GM12864 (cell line): ENCODE results near the gene RCOR1.

Experiments used
- DNase-seq: peaks from one replicate; pipeline ENCODE4 v3.0.0-alpha.2; 2011; ENCODE audit warnings: low read depth
- H3K4me3 ChIP-seq: 2 replicates; pipeline ENCODE4 v1.5.1; 2011; ENCODE audit warnings: mild to moderate bottlenecking, low read depth, low read length, control low read depth
- TF ChIP-seq, protein P1 (sequence below): IDR thresholded peaks from 2 replicates; pipeline ENCODE4 v1.5.1; 2011; ENCODE audit warnings: low read depth, mild to moderate bottlenecking, moderate library complexity, low read length, control low read depth, inconsistent platforms; ENCODE audit errors: missing control alignments

Gene RCOR1

DNA sequence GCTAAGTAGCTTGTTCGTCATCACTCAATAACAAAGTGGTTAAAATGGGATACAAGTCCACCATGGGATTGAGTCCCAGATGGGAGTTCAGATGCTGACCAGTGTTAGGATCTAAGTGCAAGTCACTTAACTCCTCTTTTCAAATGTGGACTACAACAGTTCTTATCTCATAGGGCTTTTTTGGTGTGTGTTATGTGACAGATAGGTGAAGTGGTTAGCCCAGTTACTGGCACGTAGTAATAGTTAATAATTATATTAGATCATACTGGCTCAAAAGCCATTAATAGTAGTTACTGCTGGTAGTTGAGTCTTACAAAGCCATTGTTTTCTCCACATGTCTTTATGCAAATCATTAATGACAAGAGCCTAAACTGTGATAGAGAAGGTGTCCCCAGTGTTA is 73.2 kb downstream of the RCOR1 start:
- no peak for DNase-seq
- H3K4me3 ChIP-seq: no peak overlapping the region
- TF ChIP-seq, protein P1, sequence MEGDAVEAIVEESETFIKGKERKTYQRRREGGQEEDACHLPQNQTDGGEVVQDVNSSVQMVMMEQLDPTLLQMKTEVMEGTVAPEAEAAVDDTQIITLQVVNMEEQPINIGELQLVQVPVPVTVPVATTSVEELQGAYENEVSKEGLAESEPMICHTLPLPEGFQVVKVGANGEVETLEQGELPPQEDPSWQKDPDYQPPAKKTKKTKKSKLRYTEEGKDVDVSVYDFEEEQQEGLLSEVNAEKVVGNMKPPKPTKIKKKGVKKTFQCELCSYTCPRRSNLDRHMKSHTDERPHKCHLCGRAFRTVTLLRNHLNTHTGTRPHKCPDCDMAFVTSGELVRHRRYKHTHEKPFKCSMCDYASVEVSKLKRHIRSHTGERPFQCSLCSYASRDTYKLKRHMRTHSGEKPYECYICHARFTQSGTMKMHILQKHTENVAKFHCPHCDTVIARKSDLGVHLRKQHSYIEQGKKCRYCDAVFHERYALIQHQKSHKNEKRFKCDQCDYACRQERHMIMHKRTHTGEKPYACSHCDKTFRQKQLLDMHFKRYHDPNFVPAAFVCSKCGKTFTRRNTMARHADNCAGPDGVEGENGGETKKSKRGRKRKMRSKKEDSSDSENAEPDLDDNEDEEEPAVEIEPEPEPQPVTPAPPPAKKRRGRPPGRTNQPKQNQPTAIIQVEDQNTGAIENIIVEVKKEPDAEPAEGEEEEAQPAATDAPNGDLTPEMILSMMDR: no peak

DNA sequence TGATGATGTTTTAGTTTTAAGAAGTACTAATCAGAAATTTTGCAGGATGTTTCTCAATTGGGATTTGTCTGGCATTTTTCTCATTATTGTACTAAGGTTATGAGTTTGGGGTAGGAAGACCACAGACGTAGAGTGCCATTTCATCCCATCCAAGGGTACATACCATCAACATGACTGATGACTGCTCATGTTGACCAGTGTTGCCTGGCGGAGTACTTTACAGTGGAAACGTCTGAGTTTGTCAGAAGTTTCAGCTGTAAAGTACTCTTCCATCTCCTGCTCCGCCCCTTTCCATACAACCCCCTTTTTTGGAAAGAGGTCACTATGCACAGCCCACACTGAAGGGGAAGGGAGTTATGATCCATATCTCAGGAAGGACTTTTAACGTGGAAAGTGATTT is 74.2 kb downstream of the RCOR1 start:
- TF ChIP-seq, protein P1: no peak
- DNase-seq: no peak
- no peak overlapping the region for H3K4me3 ChIP-seq

DNA sequence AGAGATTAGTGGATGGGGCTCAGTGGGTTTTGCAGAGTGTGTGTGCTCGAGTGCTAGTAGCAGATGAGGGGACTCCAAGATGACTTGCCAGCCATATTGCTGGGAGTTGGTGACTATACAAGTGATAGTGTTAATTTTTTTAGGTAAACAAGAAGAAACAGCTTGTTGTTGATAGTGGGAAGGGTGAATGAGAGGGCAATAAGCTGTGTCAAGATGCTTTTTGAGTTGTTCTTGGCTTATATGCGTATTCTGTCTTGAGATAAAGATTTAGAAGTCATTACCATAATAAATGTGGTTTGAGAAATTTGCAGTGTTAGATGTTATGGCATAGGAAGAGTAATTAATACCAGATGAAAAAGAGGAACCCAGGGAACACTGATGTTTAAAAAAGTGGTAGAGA is 75.3 kb downstream of the RCOR1 start:
- TF ChIP-seq, protein P1: no peak
- no peak for DNase-seq
- no peak overlapping the region for H3K4me3 ChIP-seq

DNA sequence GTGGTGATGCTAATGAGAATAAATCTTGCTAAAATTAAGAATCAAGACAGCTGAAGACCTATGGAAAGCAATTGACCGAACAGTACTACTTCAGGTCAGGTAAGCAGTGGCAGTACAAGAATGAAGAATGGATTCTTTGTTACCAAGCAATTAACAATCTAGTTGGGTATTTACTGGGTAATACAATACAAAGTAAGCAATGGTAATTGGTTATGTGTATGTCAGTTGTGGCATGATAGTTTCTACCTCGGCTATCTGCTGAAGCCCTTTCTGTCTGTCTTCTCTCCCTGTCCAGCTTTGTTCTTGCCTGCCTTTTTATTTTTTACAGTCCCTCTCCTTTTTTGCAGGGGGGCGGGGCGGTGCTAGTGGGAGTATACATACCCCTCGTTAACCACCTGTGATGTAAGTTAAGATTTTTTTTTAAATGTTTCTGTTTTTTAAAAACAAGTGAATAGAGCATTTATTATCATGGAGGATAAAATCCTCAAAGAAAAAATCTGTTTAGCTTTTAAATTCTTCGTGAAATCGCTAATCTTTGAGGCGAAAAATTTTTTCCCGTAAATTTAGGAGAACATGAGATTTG is 75.9 kb downstream of the RCOR1 start:
- no peak for DNase-seq
- H3K4me3 ChIP-seq: no peak overlapping the region
- TF ChIP-seq, protein P1: no peak

DNA sequence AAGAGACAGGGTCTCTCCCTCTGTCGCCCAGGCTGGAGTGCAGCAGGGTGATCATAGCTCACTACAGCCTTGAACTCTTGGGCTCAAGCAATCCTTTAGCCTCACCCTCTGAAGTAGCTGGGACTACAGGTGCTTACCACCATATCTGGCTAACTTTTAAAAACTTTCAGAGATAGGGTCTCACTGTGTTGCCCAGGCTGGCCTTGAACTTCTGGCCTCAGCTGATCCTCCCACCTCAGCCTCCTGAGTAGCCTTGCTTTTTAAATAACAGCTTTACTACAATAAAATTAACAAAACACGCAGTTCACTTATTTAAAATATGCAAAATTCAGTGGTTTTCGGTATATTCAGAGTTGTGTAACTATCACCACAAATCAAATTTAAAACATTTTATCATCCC is 79.0 kb downstream of the RCOR1 start:
- no peak overlapping the region for H3K4me3 ChIP-seq
- DNase-seq: no peak
- TF ChIP-seq, protein P1: no peak

DNA sequence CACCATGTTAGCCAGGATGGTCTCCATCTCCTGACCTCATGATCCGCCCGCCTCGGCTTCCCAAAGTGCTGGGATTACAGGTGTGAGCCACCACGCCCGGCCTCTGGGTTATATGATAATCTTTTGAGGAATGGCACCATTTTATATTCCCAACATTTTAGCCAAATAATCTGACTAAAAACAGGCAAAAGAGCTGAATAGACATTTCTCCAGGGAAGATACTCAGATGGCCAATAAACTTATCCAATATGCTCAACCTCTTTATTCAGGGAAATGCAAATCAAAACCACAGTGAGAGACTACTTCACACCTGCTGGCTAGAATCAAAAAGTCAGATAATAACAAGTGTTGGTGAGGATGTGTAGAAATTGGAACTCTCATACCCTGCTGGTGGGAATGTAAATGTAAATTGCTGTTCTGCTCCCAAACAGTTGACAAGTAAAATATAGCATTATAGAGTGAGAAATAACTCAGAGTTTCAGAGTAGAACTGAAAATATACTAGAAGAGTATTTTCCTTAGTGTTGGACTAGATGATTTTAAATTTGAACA is 80.0 kb downstream of the RCOR1 start:
- TF ChIP-seq, protein P1: no peak
- no peak for DNase-seq
- no peak overlapping the region for H3K4me3 ChIP-seq

DNA sequence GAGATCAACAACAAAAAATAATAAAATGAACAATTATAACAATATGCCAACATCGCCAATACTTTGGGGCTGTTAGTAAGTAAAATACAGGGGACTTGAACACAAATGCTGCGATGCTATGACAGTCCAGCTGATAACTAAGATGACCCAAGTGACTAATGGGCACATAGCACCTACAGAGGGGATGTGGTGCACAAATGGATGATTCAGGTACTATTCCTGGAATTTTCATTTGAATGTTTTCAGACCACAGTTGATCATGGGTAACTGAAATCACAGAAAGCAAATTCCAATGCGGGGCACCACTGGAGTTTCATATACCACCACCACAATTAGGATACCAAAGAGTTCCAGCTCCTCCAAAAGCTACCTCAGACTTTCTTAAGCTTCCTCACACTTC is 82.9 kb downstream of the RCOR1 start:
- DNase-seq: no peak
- TF ChIP-seq, protein P1: no peak
- no peak overlapping the region for H3K4me3 ChIP-seq
